Activated naive CD4-positive, alpha-beta T cell (primary cell): ENCODE data around the gene CTXN1.
"Not testable (repeated sequence)": the region's sequence is repeated elsewhere in the genome, so short reads cannot be mapped to it uniquely, and the experiment has no call there.

Experiments
- DNase-seq, 4 experiments: peaks; one replicate each; lab custom pipeline; 2025; lab: John Stamatoyannopoulos, UW

Gene CTXN1

GRCh38 chr19:7944177-7944761 is 18.3 kb upstream of the CTXN1 start:
- peak; percentile 58 to 80 (median 74) for DNase-seq

GRCh38 chr19:7943444-7944176 is 17.7 kb upstream of the CTXN1 start, which contains the start of gene TIMM44:
TSS of gene TIMM44 (minus strand) at chr19:7943666. CDS start at chr19:7943651, 15 bp downstream.
- DNase-seq = peak; percentile 95 to 97 (median 96)

- DNase-seq = no peak
These were observed 17.1 kb upstream of the CTXN1 start for GRCh38 chr19:7942981-7943443.

GRCh38 chr19:7941895-7942596 is 16.1 kb upstream of the CTXN1 start:
- no peak for DNase-seq

GRCh38 chr19:7940841-7941240 is 14.9 kb upstream of the CTXN1 start:
- DNase-seq = no peak

- DNase-seq = no peak
These were observed 8.8 kb upstream of the CTXN1 start for GRCh38 chr19:7934766-7935165.

- DNase-seq = no peak
These were observed 8.1 kb upstream of the CTXN1 start for GRCh38 chr19:7933828-7934725.

GRCh38 chr19:7933411-7933810 is 7.5 kb upstream of the CTXN1 start:
- DNase-seq = no peak

GRCh38 chr19:7932930-7933300 is 7.0 kb upstream of the CTXN1 start:
- no peak for DNase-seq

GRCh38 chr19:7932276-7932929 is 6.5 kb upstream of the CTXN1 start:
- DNase-seq = no peak

- no peak for DNase-seq
These were observed 5.5 kb upstream of the CTXN1 start for GRCh38 chr19:7931221-7932061.

GRCh38 chr19:7930765-7931164 is 4.8 kb upstream of the CTXN1 start:
- DNase-seq = no peak

GRCh38 chr19:7930030-7930429 is 4.1 kb upstream of the CTXN1 start:
- not testable (repeated sequence) for DNase-seq

- peak in 2 of 4 experiments; percentile 48 to 58 for DNase-seq
These were observed 3.1 kb upstream of the CTXN1 start for GRCh38 chr19:7928741-7929701.

- DNase-seq = no peak
These were observed 2.4 kb upstream of the CTXN1 start for GRCh38 chr19:7928334-7928706.

- no peak for DNase-seq
These were observed 1.8 kb upstream of the CTXN1 start for GRCh38 chr19:7927605-7928333.

- no peak for DNase-seq
These were observed 1.0 kb upstream of the CTXN1 start for GRCh38 chr19:7926727-7927604.
